CD14-positive monocyte (primary cell): ENCODE measurements around the gene APOD. TPM values are rescaled to one million over a fixed set of nuclear protein-coding genes. Genes with fewer than 3 reads are reported as not detected.
"Not testable (repeated sequence)": the region's sequence is repeated elsewhere in the genome, so short reads cannot be mapped to it uniquely, and the experiment has no call there.

Experiments used
- DNase-seq, 3 donors: peaks; one replicate each; pipeline ENCODE4 v3.0.0-alpha.2; 2011 to 2022
- H2AFZ ChIP-seq: 2 replicates; pipeline ENCODE4 v1.6.0; 2012; ENCODE audit warnings: mild to moderate bottlenecking, low read depth, low read length, inconsistent platforms; ENCODE audit not compliant: insufficient read depth, poor library complexity, severe bottlenecking
- H3K27ac ChIP-seq, 2 donors: 1 replicate in 1 of 2; 2 replicates in 1 of 2; pipeline ENCODE4 v1.5.1; 2012 to 2013; ENCODE audit warnings: low read length in 2 of 2, control low read depth in 1 of 2, inconsistent platforms in 1 of 2, low read depth in 1 of 2, mild to moderate bottlenecking in 1 of 2
- H3K27me3 ChIP-seq, 2 donors: one replicate each; pipeline versions ENCODE4 v1.6.0 to v1.6.1; 2011 to 2013; ENCODE audit warnings: low read length in 2 of 2; ENCODE audit not compliant: control insufficient read depth in 2 of 2, insufficient read depth in 2 of 2
- H3K36me3 ChIP-seq, 2 donors: replicated peaks in 1 of 2; 1 replicate in 1 of 2; 2 replicates in 1 of 2; pipeline versions ENCODE4 v1.5.1 to v1.6.1; 2012 to 2013; ENCODE audit warnings: low read length in 2 of 2, control low read depth in 1 of 2, inconsistent platforms in 1 of 2, mild to moderate bottlenecking in 1 of 2; ENCODE audit not compliant: insufficient read depth in 2 of 2, control insufficient read depth in 1 of 2
- H3K4me1 ChIP-seq, 2 donors: 1 replicate in 1 of 2; 2 replicates in 1 of 2; pipeline versions ENCODE4 v1.5.1 to v1.6.1; 2012 to 2013; ENCODE audit warnings: low read length in 2 of 2, control low read depth in 1 of 2, inconsistent platforms in 1 of 2, mild to moderate bottlenecking in 1 of 2, moderate library complexity in 1 of 2; ENCODE audit not compliant: insufficient read depth in 2 of 2, control insufficient read depth in 1 of 2
- H3K4me2 ChIP-seq: replicated peaks from 2 replicates; pipeline ENCODE3; 2012; ENCODE audit warnings: low read length, moderate library complexity, mild to moderate bottlenecking; ENCODE audit not compliant: poor library complexity, severe bottlenecking; ENCODE audit errors: extremely low read depth
- H3K4me3 ChIP-seq, 3 experiments: fragments of 200-600 bp in 1 of 3; sonication (generic) in 1 of 3; replicated peaks in 1 of 3; 1 replicate in 2 of 3; 2 replicates in 1 of 3; pipeline ENCODE4 v1.5.1; 2011 to 2013; ENCODE audit warnings: low read length in 3 of 3, mild to moderate bottlenecking in 3 of 3, control low read depth in 2 of 3, low read depth in 2 of 3, inconsistent platforms in 1 of 3, moderate library complexity in 1 of 3
- H3K79me2 ChIP-seq: 2 replicates; pipeline ENCODE4 v1.6.0; 2012; ENCODE audit warnings: mild to moderate bottlenecking, control low read depth, inconsistent platforms, low read length, moderate library complexity; ENCODE audit not compliant: insufficient read depth
- H3K9ac ChIP-seq: 2 replicates; pipeline ENCODE4 v1.6.0; 2017; ENCODE audit warnings: low read length, mild to moderate bottlenecking; ENCODE audit not compliant: insufficient read depth, poor library complexity, severe bottlenecking
- H3K9me3 ChIP-seq, 2 donors: replicated peaks in 1 of 2; 1 replicate in 1 of 2; 2 replicates in 1 of 2; pipeline versions ENCODE4 v1.5.1 to v1.6.1; 2012 to 2013; ENCODE audit warnings: low read length in 2 of 2, control low read depth in 1 of 2; ENCODE audit not compliant: control insufficient read depth in 1 of 2, insufficient read depth in 1 of 2
- H4K20me1 ChIP-seq: 2 replicates; pipeline ENCODE4 v1.6.0; 2012; ENCODE audit warnings: mild to moderate bottlenecking, low read length, control low read depth, moderate library complexity; ENCODE audit not compliant: insufficient read depth
- H3K27ac Mint-ChIP-seq, 7 donors: one replicate each; pipeline ENCODE4 v1.8.0; 2020; ENCODE audit warnings: mild to moderate bottlenecking in 7 of 7, mixed read lengths in 7 of 7, moderate library complexity in 6 of 7, inconsistent platforms in 2 of 7
- H3K27me3 Mint-ChIP-seq, 3 donors: one replicate each; pipeline ENCODE4 v1.8.0; 2021 to 2022; ENCODE audit warnings: low read depth in 3 of 3, mild to moderate bottlenecking in 3 of 3, mixed read lengths in 3 of 3, moderate library complexity in 3 of 3, inconsistent platforms in 1 of 3
- H3K36me3 Mint-ChIP-seq, 2 donors: one replicate each; pipeline ENCODE4 v1.8.0; 2020; ENCODE audit warnings: mixed read lengths in 2 of 2, inconsistent platforms in 1 of 2, mild to moderate bottlenecking in 1 of 2
- H3K4me1 Mint-ChIP-seq: one replicate; pipeline ENCODE4 v1.8.0; 2020; ENCODE audit warnings: mild to moderate bottlenecking, mixed read lengths
- H3K4me3 Mint-ChIP-seq, 2 donors: one replicate each; pipeline ENCODE4 v1.8.0; 2020; ENCODE audit warnings: mild to moderate bottlenecking in 2 of 2, mixed read lengths in 2 of 2, moderate library complexity in 1 of 2
- H3K9me3 Mint-ChIP-seq, 7 donors: one replicate each; pipeline ENCODE4 v1.8.0; 2020 to 2022; ENCODE audit warnings: mixed read lengths in 7 of 7, mild to moderate bottlenecking in 6 of 7, moderate library complexity in 6 of 7, inconsistent platforms in 2 of 7
- WGBS: methylation state at CpG from one replicate; pipeline ENCODE4 v1.1.5; 2013; ENCODE audit warnings: missing lambda C conversion rate; ENCODE audit not compliant: insufficient coverage; 5-methylcytosine and 5-hydroxymethylcytosine counted together
- intact Hi-C, 2 donors: fragments of 100-400 bp; cut with micrococcal nuclease; formaldehyde crosslinking; loops; one replicate each; pipeline versions ENCODE4 v1.15.0 to v1.15.1; 2023
- polyA plus RNA-seq, 3 donors: library from polyadenylated mRNA; depleted of rRNA in 1 of 3; unstranded in 2 of 3; stranded (reverse) in 1 of 3; fragments of 300-500 nt in 2 of 3; fragments of >200 nt in 1 of 3; fragmentation: Illumina TruSeq in 2 of 3; gene quantifications; 1 replicate in 2 of 3; 2 replicates in 1 of 3; pipeline ENCODE4 v1.2.3, GENCODE V29; 2012 to 2021

APOD gene
- polyA plus RNA-seq, 3 donors, result not detected

GRCh38 chr3:195620476-195620875 lies 36.7 kb upstream of the APOD start:
- not testable (repeated sequence) for DNase-seq, H3K4me3 Mint-ChIP-seq, H3K9me3 Mint-ChIP-seq, H3K4me3 ChIP-seq, H2AFZ ChIP-seq, H3K36me3 Mint-ChIP-seq, H3K9ac ChIP-seq, H3K4me1 Mint-ChIP-seq, H3K9me3 ChIP-seq, H3K79me2 ChIP-seq, H3K27ac Mint-ChIP-seq, H3K4me1 ChIP-seq, H3K27ac ChIP-seq, H3K4me2 ChIP-seq, H3K36me3 ChIP-seq, H3K27me3 ChIP-seq, H4K20me1 ChIP-seq
- peaks cover 5 to 11% (median 6%) of the 10 kb centered on the region in 3 donors for H3K27me3 Mint-ChIP-seq
- intact Hi-C loops, result loop anchor here (5.0 to 10.0 kb wide), 2 partner anchors 124 to 127 kb away; no protein-coding TSS in a partner anchor
- no CpG with 5 or more reads among the region's 3 CpGs for WGBS

- H3K27ac Mint-ChIP-seq, H3K36me3 ChIP-seq, DNase-seq, H3K27ac ChIP-seq, H2AFZ ChIP-seq, H3K27me3 ChIP-seq, H3K9ac ChIP-seq, H4K20me1 ChIP-seq, H3K9me3 ChIP-seq, H3K79me2 ChIP-seq, H3K4me3 Mint-ChIP-seq, H3K27me3 Mint-ChIP-seq, H3K36me3 Mint-ChIP-seq, H3K4me1 ChIP-seq, H3K9me3 Mint-ChIP-seq, H3K4me2 ChIP-seq, H3K4me1 Mint-ChIP-seq, H3K4me3 ChIP-seq: not testable (repeated sequence)
- intact Hi-C loops, result loop anchor here (5.0 to 10.0 kb wide), 2 partner anchors 125 to 128 kb away; no protein-coding TSS in a partner anchor
- WGBS, result 42% methylated on average over 19 of the region's 26 CpGs
Observed at GRCh38 chr3:195619591-195620369, 36.0 kb upstream of the APOD start.

- intact Hi-C loops, result not testable (repeated sequence)
Observed at GRCh38 chr3:195617784-195618659, 34.3 kb upstream of the APOD start.

GRCh38 chr3:195617134-195617533 lies 33.4 kb upstream of the APOD start:
- H3K27ac Mint-ChIP-seq, H3K4me2 ChIP-seq, H4K20me1 ChIP-seq, H3K79me2 ChIP-seq, DNase-seq, H3K9me3 ChIP-seq, intact Hi-C loops, H3K36me3 ChIP-seq, H3K9me3 Mint-ChIP-seq, H3K9ac ChIP-seq, H3K4me1 Mint-ChIP-seq, H3K4me3 Mint-ChIP-seq, H3K27ac ChIP-seq, H3K4me3 ChIP-seq, H3K36me3 Mint-ChIP-seq, H2AFZ ChIP-seq, H3K4me1 ChIP-seq, H3K27me3 ChIP-seq: not testable (repeated sequence)
- WGBS, result no CpG with 5 or more reads among the region's 5 CpGs
- peaks cover 5 to 11% (median 7%) of the 10 kb centered on the region in 3 donors for H3K27me3 Mint-ChIP-seq

More at GRCh38 chr3:195617784-195618659, 34.3 kb upstream of the APOD start:
- not testable (repeated sequence) for H3K27ac ChIP-seq, H3K36me3 Mint-ChIP-seq, H3K9me3 ChIP-seq, H3K4me1 Mint-ChIP-seq, H3K36me3 ChIP-seq, H3K4me3 Mint-ChIP-seq, H3K4me1 ChIP-seq, H3K27me3 Mint-ChIP-seq, H3K79me2 ChIP-seq, H3K9me3 Mint-ChIP-seq, H3K4me2 ChIP-seq, H3K27me3 ChIP-seq, H3K27ac Mint-ChIP-seq, H3K4me3 ChIP-seq, H4K20me1 ChIP-seq, H3K9ac ChIP-seq, H2AFZ ChIP-seq, DNase-seq
- WGBS, result 89% methylated on average over 11 of the region's 28 CpGs
